Lower lobe of right lung (tissue), 2 donors: ENCODE measurements around the gene RALB. TPM values are rescaled to one million over a fixed set of nuclear protein-coding genes. Genes with fewer than 3 reads are reported as not detected.

Experiments used
- ATAC-seq, 2 donors: fragments of 200-7000 bp; cut with Tn5 transposase; one replicate each; pipeline ENCODE4 v1.9.1; 2020 to 2022; ENCODE audit warnings: mild to moderate bottlenecking in 2 of 2, moderate library complexity in 2 of 2
- DNase-seq: peaks from one replicate; pipeline ENCODE4 v3.0.0-alpha.2; 2020
- H3K27ac ChIP-seq: fragments of 200-600 bp; one replicate; pipeline ENCODE4 v1.8.0; 2022
- H3K27me3 ChIP-seq: fragments of 200-600 bp; one replicate; pipeline ENCODE4 v1.8.0; 2022; ENCODE audit warnings: low read depth
- H3K36me3 ChIP-seq: fragments of 200-600 bp; one replicate; pipeline ENCODE4 v1.8.0; 2022; ENCODE audit warnings: mild to moderate bottlenecking
- H3K4me1 ChIP-seq: fragments of 200-600 bp; one replicate; pipeline ENCODE4 v1.8.0; 2022
- H3K4me3 ChIP-seq: fragments of 200-600 bp; one replicate; pipeline ENCODE4 v1.8.0; 2022; ENCODE audit warnings: mild to moderate bottlenecking
- H3K9me3 ChIP-seq: fragments of 200-600 bp; one replicate; pipeline ENCODE4 v1.8.0; 2022
- intact Hi-C: fragments of 100-400 bp; cut with DNase I; formaldehyde crosslinking; loops from one replicate; pipeline ENCODE4 v1.11.0; 2022
- total RNA-seq: library from RNA; stranded (reverse); fragmentation: NEBNext Ultra II Directional; extraction: Animal tissue kit (Norgen Biotek cat#: 25700); gene quantifications from one replicate; pipeline ENCODE4 v1.2.1, GENCODE V29; 2021
- TF ChIP-seq, protein P1 (sequence below): fragments of 200-600 bp; IDR thresholded peaks from one replicate; pipeline ENCODE4 v1.8.0; 2022; ENCODE audit warnings: antibody characterized with exemption, mild to moderate bottlenecking
- donor health status: DM: no; HTN: yes; CAD: no; lungs with severe emphysema.

RALB gene
- total RNA-seq, 1 donor from 2014 or later = 65.8 TPM

- TF ChIP-seq, protein P1, sequence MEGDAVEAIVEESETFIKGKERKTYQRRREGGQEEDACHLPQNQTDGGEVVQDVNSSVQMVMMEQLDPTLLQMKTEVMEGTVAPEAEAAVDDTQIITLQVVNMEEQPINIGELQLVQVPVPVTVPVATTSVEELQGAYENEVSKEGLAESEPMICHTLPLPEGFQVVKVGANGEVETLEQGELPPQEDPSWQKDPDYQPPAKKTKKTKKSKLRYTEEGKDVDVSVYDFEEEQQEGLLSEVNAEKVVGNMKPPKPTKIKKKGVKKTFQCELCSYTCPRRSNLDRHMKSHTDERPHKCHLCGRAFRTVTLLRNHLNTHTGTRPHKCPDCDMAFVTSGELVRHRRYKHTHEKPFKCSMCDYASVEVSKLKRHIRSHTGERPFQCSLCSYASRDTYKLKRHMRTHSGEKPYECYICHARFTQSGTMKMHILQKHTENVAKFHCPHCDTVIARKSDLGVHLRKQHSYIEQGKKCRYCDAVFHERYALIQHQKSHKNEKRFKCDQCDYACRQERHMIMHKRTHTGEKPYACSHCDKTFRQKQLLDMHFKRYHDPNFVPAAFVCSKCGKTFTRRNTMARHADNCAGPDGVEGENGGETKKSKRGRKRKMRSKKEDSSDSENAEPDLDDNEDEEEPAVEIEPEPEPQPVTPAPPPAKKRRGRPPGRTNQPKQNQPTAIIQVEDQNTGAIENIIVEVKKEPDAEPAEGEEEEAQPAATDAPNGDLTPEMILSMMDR = no peak
- Histone ChIP-seq H3K9me3 (peaks cover 4% of the 10 kb centered on the region), H3K36me3 (peaks cover 4% of the 10 kb centered on the region), H3K4me1 (peaks cover 35% of the 10 kb centered on the region), H3K27ac (peak within 1 kb of the TSS; percentile 98), H3K4me3 (peak within 1 kb of the TSS; percentile 75), H3K27me3 (no peaks in the 10 kb centered on the region)
- intact Hi-C loops = no loop called here
- ATAC-seq = peak; percentile 98 to 99
- peak; percentile 91 for DNase-seq
These were observed 29.4 kb upstream of the RALB start, which contains the start of gene TMEM185B for GRCh38 chr2:120223034-120223912. Gene TMEM185B, minus strand, starts transcription at chr2:120223400. Its CDS starts 424 bp downstream, at chr2:120222976.

GRCh38 chr2:120224256-120224655, 28.4 kb upstream of the RALB start:
- TF ChIP-seq, protein P1 = no peak
- peak overlapping the region; percentile 98 for H3K27ac ChIP-seq
- no peak for ATAC-seq
- H3K4me3 ChIP-seq = peak overlapping the region; percentile 75
- H3K4me1 ChIP-seq = peaks cover 35% of the 10 kb centered on the region
- intact Hi-C loops = no loop called here
- H3K9me3 ChIP-seq = peaks cover 4% of the 10 kb centered on the region
- DNase-seq = no peak
- H3K27me3 ChIP-seq = no peaks in the 10 kb centered on the region
- peaks cover 4% of the 10 kb centered on the region for H3K36me3 ChIP-seq

DNA sequence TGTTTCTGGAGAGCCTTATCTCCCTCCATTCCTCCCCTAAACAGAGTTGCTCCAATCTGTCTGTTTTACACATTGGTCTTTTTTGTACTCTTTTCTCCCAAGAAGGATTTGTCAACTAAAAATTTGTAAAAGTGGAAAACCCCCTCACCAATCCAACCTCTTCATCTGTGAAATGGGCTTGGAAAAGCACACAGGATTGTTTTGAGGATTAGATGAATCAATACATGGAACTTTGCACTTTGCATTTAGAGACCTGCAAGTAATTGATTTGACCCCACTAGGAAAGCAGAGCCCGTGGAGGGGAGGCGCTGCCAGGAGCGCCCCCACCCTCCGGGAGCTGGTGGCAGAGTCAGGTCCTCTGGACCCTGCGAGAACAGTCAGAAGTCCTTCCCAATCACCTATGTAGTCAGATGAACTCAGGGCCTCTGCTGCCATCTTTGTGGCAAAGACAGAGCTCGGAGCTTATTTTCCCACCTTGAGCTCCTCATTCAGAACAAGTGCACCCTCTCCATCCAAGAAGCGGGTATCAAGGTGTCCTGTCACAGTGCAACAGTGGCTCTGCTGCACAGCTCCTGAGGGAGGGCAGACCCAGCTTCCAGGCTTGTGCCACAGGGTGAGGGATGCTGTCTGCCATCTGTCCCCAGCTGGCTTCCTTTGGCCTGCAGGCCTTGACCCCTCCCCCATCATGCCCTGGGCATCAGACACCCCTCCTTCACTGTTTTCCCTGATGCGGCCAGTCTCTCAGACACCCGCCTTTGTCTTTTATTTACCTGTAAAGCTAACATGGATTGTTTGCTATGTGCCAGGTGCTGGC, 27.7 kb upstream of the RALB start:
- no peaks in the 10 kb centered on the region for H3K36me3 ChIP-seq
- DNase-seq = no peak
- TF ChIP-seq, protein P1 = no peak
- ATAC-seq = no peak
- peaks cover 4% of the 10 kb centered on the region for H3K9me3 ChIP-seq
- H3K27me3 ChIP-seq = no peaks in the 10 kb centered on the region
- H3K4me1 ChIP-seq = peaks cover 35% of the 10 kb centered on the region
- no peak overlapping the region for H3K4me3 ChIP-seq
- intact Hi-C loops = no loop called here
- H3K27ac ChIP-seq = no peak overlapping the region

DNA sequence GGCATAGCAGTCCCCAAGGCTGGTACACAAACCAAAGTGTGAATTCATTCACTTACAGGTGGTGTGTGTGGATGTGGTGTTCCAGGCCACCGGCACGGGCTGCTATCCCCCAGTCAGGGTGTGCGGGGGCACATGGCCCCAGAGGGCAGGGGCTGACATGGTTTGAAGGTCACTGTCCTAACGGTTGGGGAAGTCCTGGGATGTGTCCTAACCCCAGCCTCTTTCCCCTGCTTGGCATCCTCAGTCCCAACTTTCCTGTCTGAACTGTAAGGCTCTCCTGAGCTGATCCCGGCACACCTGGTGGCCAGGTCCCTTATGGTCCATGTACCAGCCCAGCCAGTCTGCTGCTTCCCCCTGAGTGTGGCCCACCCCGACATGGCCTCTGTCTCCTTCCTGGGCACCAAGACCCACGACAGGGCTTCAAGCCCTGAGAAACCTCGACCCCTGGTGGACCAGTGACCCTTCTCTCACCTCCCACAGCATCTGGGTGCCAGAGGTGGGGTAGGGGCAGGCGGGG, 27.0 kb upstream of the RALB start:
- no peak overlapping the region for H3K4me3 ChIP-seq
- intact Hi-C loops = no loop called here
- ATAC-seq (no peak), DNase-seq (no peak)
- H3K9me3 ChIP-seq = peaks cover 4% of the 10 kb centered on the region
- peaks cover 35% of the 10 kb centered on the region for H3K4me1 ChIP-seq
- no peak overlapping the region for H3K27ac ChIP-seq
- H3K36me3 ChIP-seq = no peaks in the 10 kb centered on the region
- TF ChIP-seq, protein P1 = no peak
- H3K27me3 ChIP-seq = no peaks in the 10 kb centered on the region

- Histone ChIP-seq H3K27ac (no peak overlapping the region), H3K36me3 (no peaks in the 10 kb centered on the region), H3K27me3 (no peaks in the 10 kb centered on the region), H3K4me1 (peaks cover 35% of the 10 kb centered on the region), H3K9me3 (peaks cover 4% of the 10 kb centered on the region), H3K4me3 (no peak overlapping the region)
- no peak for ATAC-seq
- TF ChIP-seq, protein P1 = no peak
- intact Hi-C loops = no loop called here
- DNase-seq = no peak
These were observed 26.3 kb upstream of the RALB start for GRCh38 chr2:120226316-120226715.
